HG03558 (cell line): ENCODE data around the gene TBC1D10A.
"Not testable (repeated sequence)": the region's sequence is repeated elsewhere in the genome, so short reads cannot be mapped to it uniquely, and the experiment has no call there.

ENCODE experiments used
- ATAC-seq: cut with Tn5 transposase; IDR thresholded peaks from one replicate; pipeline ENCODE4 v1.9.1; 2021; ENCODE audit warnings: moderate number of reproducible peaks; ENCODE audit not compliant: unreplicated experiment; ENCODE audit errors: extremely low read depth

Gene TBC1D10A

GRCh38 chr22:30348809-30349208 lies 22.1 kb upstream of the TBC1D10A start:
- no peak for ATAC-seq

GRCh38 chr22:30348404-30348803 lies 21.7 kb upstream of the TBC1D10A start:
- no peak for ATAC-seq

GRCh38 chr22:30347255-30347892 lies 20.6 kb upstream of the TBC1D10A start:
- ATAC-seq: no peak

- ATAC-seq: no peak
These were observed 17.9 kb upstream of the TBC1D10A start for GRCh38 chr22:30344447-30345200.

GRCh38 chr22:30340911-30341685 lies 14.4 kb upstream of the TBC1D10A start:
- ATAC-seq: no peak

GRCh38 chr22:30338802-30339201 lies 12.1 kb upstream of the TBC1D10A start:
- no peak for ATAC-seq

GRCh38 chr22:30338341-30338740 lies 11.6 kb upstream of the TBC1D10A start:
- ATAC-seq: not testable (repeated sequence)

GRCh38 chr22:30337461-30337778 lies 10.7 kb upstream of the TBC1D10A start:
- no peak for ATAC-seq

- no peak for ATAC-seq
These were observed 10.2 kb upstream of the TBC1D10A start for GRCh38 chr22:30336752-30337460.

- ATAC-seq: no peak
These were observed 8.5 kb upstream of the TBC1D10A start for GRCh38 chr22:30335236-30335635.

GRCh38 chr22:30334646-30335045 lies 7.9 kb upstream of the TBC1D10A start:
- ATAC-seq: no peak

GRCh38 chr22:30333707-30334087 lies 7.0 kb upstream of the TBC1D10A start:
- ATAC-seq: no peak

GRCh38 chr22:30332994-30333706 lies 6.4 kb upstream of the TBC1D10A start:
- no peak for ATAC-seq

- ATAC-seq: no peak
These were observed 5.8 kb upstream of the TBC1D10A start for GRCh38 chr22:30332551-30332950.

- ATAC-seq: no peak
These were observed 1.8 kb upstream of the TBC1D10A start for GRCh38 chr22:30328466-30329049.

GRCh38 chr22:30327864-30328345 lies 1.2 kb upstream of the TBC1D10A start:
- no peak for ATAC-seq

- no peak for ATAC-seq
These were observed 461 bp downstream of the TBC1D10A start for GRCh38 chr22:30326255-30326705.

GRCh38 chr22:30325724-30326254 lies 952 bp downstream of the TBC1D10A start:
- ATAC-seq: no peak

GRCh38 chr22:30325065-30325720 lies 1.5 kb downstream of the TBC1D10A start:
- ATAC-seq: no peak
